ENCODE data around the gene MTG2. TPM values are rescaled to one million over a fixed set of nuclear protein-coding genes. Genes with fewer than 3 reads are reported as not detected.

The MTG2 gene
- total and polyA plus RNA-seq, 10 of the 15 experiments (the other 5 are each of a cell fraction or from before 2014, with no cell fraction given) = 6.2 to 52.4 (median 34.3) TPM

GRCh38 chr20:62202083-62202395, 19.2 kb downstream of the MTG2 start:
- Histone ChIP-seq H3K27me3 (replicated peaks in 1 of 2; ENCODE audit: control insufficient read depth in 2 of 2, insufficient read depth in 2 of 2, low read length in 1 of 2) (no peaks in the 10 kb centered on the region), H3K4me3 (no peak overlapping the region), H3K27ac (ENCODE audit: control insufficient read depth, insufficient read depth) (no peak overlapping the region), H3K4me1 (ENCODE audit: control insufficient read depth, insufficient read depth, low read length) (peaks cover 17% of the 10 kb centered on the region), H3K9me3 (replicated peaks; ENCODE audit: control insufficient read depth, insufficient read depth, low read length) (no peaks in the 10 kb centered on the region), H3K4me2 (ENCODE audit: control insufficient read depth, insufficient read depth) (peak overlapping the region; percentile 36; the same call in 1 of the 2 replicates), H4K20me1 (ENCODE audit: control insufficient read depth, insufficient read depth) (no peaks in the 10 kb centered on the region), H3K9ac (ENCODE audit: control insufficient read depth, insufficient read depth, low read length) (no peak overlapping the region; the same call in 1 of the 2 replicates), H3K79me2 (ENCODE audit: control insufficient read depth, insufficient read depth, low read length) (no peaks in the 10 kb centered on the region), H3K36me3 (ENCODE audit: control insufficient read depth in 2 of 2, insufficient read depth in 2 of 2, low read length in 1 of 2) (peaks cover 16 to 25% of the 10 kb centered on the region in 2 experiments; a peak in 3 of 4 replicates), H2AFZ (ENCODE audit: control insufficient read depth, low read depth, low read length) (no peak overlapping the region)
- SMC1A ChIA-PET (ENCODE audit: uncharacterized antibody, unreplicated experiment) = no interaction called here
- in situ Hi-C loops (cut with MboI) = no loop called here
- FAIRE-seq = no peak
- no peak for DNase-seq (ENCODE audit: low read depth, low spot score)
- POLR2A ChIA-PET = no interaction called here
- RAD21 ChIA-PET (ENCODE audit: unreplicated experiment) = no interaction called here
- ATAC-seq = no peak
- intact Hi-C loops (cut with micrococcal nuclease; ENCODE audit: unreplicated experiment) = no loop called here
- WGBS (ENCODE audit: insufficient coverage, insufficient replicate concordance, low lambda C conversion rate, missing lambda C conversion rate) = 9% methylated on average over 5 of the region's 5 CpGs
- TF ChIP-seq PAX8 (IDR thresholded peaks at IDR 0.05) (no peak), HDAC2 (IDR thresholded peaks at IDR 0.05) (no peak), EGR1 (IDR thresholded peaks at IDR 0.05; ENCODE audit: borderline replicate concordance in 1 of 2, low read depth in 2 of 2, low read length in 2 of 2) (no peak), MYB (IDR thresholded peaks at IDR 0.05; ENCODE audit: borderline replicate concordance, low read depth, low read length) (no peak), MXI1 (IDR thresholded peaks at IDR 0.05; ENCODE audit: low read depth, low read length) (no peak), FOXK2 (IDR thresholded peaks at IDR 0.05) (no peak), MTA2 (IDR thresholded peaks at IDR 0.05; ENCODE audit: low read depth) (no peak), GABPA (IDR thresholded peaks at IDR 0.05; ENCODE audit: low read depth) (no peak), MEF2A (IDR thresholded peaks at IDR 0.05; ENCODE audit: insufficient read depth, low read depth, low read length) (no peak)
- no TSS peak for BruUV-seq (replicated peaks)
- CTCF ChIA-PET = no interaction called here

Data from GM12878 (cell line).